Peyer's patch (tissue), 4 donors: ENCODE results near the gene MAD1L1.

ENCODE experiments used
- POLR2A ChIP-seq, 2 donors: fragments of 450-650 bp; IDR thresholded peaks; one replicate each; pipeline ENCODE4 v1.5.1; 2017; ENCODE audit warnings: antibody characterized with exemption in 2 of 2, mild to moderate bottlenecking in 2 of 2, moderate library complexity in 2 of 2
- TF ChIP-seq, protein P1 (sequence below), 6 experiments: fragments of 450-650 bp in 4 of 6; fragments of 200-600 bp in 2 of 6; sonication (generic) in 1 of 6; IDR thresholded peaks; one replicate each; pipeline ENCODE4 v1.5.1; 2017 to 2019; ENCODE audit warnings: antibody characterized with exemption in 6 of 6, mild to moderate bottlenecking in 3 of 6, moderate library complexity in 1 of 6

DNA sequence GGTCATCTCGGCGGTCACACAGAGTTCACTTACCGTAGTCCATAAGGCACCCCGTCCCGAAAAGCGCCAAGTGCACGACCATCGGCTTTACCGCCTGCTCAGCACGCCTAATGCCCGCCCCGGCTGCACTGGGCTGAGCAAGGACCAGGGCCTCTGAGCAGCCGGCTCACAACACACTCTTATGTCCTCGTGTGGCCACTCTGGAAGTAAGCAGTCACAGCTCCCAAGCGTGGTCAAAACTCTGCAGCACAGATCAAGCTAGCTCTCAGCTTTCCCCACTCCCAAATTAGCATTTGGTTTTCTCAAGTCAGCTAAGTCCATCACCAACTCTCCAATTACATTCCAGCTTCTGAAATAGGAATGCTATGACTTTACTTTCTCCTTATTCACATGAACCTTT, 57.7 kb downstream of the MAD1L1 start:
- TF ChIP-seq, protein P1, sequence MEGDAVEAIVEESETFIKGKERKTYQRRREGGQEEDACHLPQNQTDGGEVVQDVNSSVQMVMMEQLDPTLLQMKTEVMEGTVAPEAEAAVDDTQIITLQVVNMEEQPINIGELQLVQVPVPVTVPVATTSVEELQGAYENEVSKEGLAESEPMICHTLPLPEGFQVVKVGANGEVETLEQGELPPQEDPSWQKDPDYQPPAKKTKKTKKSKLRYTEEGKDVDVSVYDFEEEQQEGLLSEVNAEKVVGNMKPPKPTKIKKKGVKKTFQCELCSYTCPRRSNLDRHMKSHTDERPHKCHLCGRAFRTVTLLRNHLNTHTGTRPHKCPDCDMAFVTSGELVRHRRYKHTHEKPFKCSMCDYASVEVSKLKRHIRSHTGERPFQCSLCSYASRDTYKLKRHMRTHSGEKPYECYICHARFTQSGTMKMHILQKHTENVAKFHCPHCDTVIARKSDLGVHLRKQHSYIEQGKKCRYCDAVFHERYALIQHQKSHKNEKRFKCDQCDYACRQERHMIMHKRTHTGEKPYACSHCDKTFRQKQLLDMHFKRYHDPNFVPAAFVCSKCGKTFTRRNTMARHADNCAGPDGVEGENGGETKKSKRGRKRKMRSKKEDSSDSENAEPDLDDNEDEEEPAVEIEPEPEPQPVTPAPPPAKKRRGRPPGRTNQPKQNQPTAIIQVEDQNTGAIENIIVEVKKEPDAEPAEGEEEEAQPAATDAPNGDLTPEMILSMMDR (IDR thresholded peaks at IDR 0.05), result no peak
- no peak for TF ChIP-seq POLR2A (IDR thresholded peaks at IDR 0.05)
